Ectodermal cell (in vitro differentiated cells): Measurements from ENCODE around the gene RTN3.
A peak's percentile ranks its signal among the peaks of the same experiment; 100 is the strongest.

Source experiments
- H3K27ac ChIP-seq: 2 replicates; pipeline ENCODE4 v1.7.0; 2013; ENCODE audit warnings: mild to moderate bottlenecking, low read depth, low read length; ENCODE audit not compliant: insufficient read depth, poor library complexity, severe bottlenecking
- H3K27me3 ChIP-seq: 2 replicates; pipeline ENCODE4 v1.7.0; 2013; ENCODE audit warnings: mild to moderate bottlenecking, low read length; ENCODE audit not compliant: insufficient read depth, control insufficient read depth, poor library complexity, severe bottlenecking
- H3K36me3 ChIP-seq: one replicate; pipeline ENCODE4 v1.7.0; 2013; ENCODE audit warnings: low read length; ENCODE audit not compliant: control insufficient read depth, insufficient read depth
- H3K4me1 ChIP-seq: one replicate; pipeline ENCODE4 v1.7.0; 2013; ENCODE audit warnings: low read length; ENCODE audit not compliant: control insufficient read depth, insufficient read depth
- H3K4me3 ChIP-seq: 2 replicates; pipeline ENCODE4 v1.7.0; 2013; ENCODE audit warnings: low read depth, low read length, control low read depth; ENCODE audit not compliant: insufficient read depth
- H3K9me3 ChIP-seq: 2 replicates; pipeline ENCODE4 v1.7.0; 2013; ENCODE audit warnings: mild to moderate bottlenecking, low read length, moderate library complexity; ENCODE audit not compliant: control insufficient read depth
- WGBS, 2 experiments: methylation state at CpG; one replicate each; pipeline ENCODE4 v1.1.7; 2013; ENCODE audit warnings: missing lambda C conversion rate in 2 of 2; 5-methylcytosine and 5-hydroxymethylcytosine counted together

RTN3 gene

GRCh38 chr11:63738720-63739360, 57.5 kb downstream of the RTN3 start:
- no peak overlapping the region for H3K27ac ChIP-seq
- H3K4me3 ChIP-seq, result no peak overlapping the region
- no peaks in the 10 kb centered on the region for H3K4me1 ChIP-seq
- no peaks in the 10 kb centered on the region for H3K36me3 ChIP-seq
- WGBS, 2 experiments, result 34 to 40% methylated on average over 6 of the region's 8 CpGs
- H3K9me3 ChIP-seq, result no peaks in the 10 kb centered on the region
- no peaks in the 10 kb centered on the region for H3K27me3 ChIP-seq

- Histone ChIP-seq H3K27me3 (no peaks in the 10 kb centered on the region), H3K4me3 (no peak overlapping the region), H3K36me3 (peaks cover 5% of the 10 kb centered on the region), H3K4me1 (no peaks in the 10 kb centered on the region), H3K9me3 (no peaks in the 10 kb centered on the region), H3K27ac (no peak overlapping the region)
- 93 to 95% methylated on average over 13 of the region's 13 CpGs for WGBS, 2 experiments
Measured at GRCh38 chr11:63745304-63746170, 64.2 kb downstream of the RTN3 start.

- H3K4me1 ChIP-seq, result no peaks in the 10 kb centered on the region
- 91 to 94% methylated on average over 3 of the region's 3 CpGs for WGBS, 2 experiments
- no peaks in the 10 kb centered on the region for H3K9me3 ChIP-seq
- no peak overlapping the region for H3K4me3 ChIP-seq
- no peak overlapping the region for H3K27ac ChIP-seq
- no peaks in the 10 kb centered on the region for H3K27me3 ChIP-seq
- H3K36me3 ChIP-seq, result peaks cover 15% of the 10 kb centered on the region
Measured at GRCh38 chr11:63747011-63747410, 65.7 kb downstream of the RTN3 start.

- peaks cover 23% of the 10 kb centered on the region for H3K36me3 ChIP-seq
- no peak overlapping the region for H3K4me3 ChIP-seq
- H3K4me1 ChIP-seq, result no peaks in the 10 kb centered on the region
- no peak overlapping the region for H3K27ac ChIP-seq
- 94 to 99% methylated on average over 3 to 4 of the region's 4 CpGs for WGBS, 2 experiments
- no peaks in the 10 kb centered on the region for H3K27me3 ChIP-seq
- H3K9me3 ChIP-seq, result no peaks in the 10 kb centered on the region
Measured at GRCh38 chr11:63749624-63750023, 68.3 kb downstream of the RTN3 start.

GRCh38 chr11:63756919-63757761, 75.8 kb downstream of the RTN3 start:
- Histone ChIP-seq H3K27me3 (no peaks in the 10 kb centered on the region), H3K4me1 (peaks cover 15% of the 10 kb centered on the region), H3K36me3 (peaks cover 13% of the 10 kb centered on the region), H3K4me3 (no peak overlapping the region), H3K9me3 (no peaks in the 10 kb centered on the region), H3K27ac (no peak overlapping the region)
- WGBS, 2 experiments, result 92 to 94% methylated on average over 5 of the region's 5 CpGs

GRCh38 chr11:63760487-63761079, 79.3 kb downstream of the RTN3 start:
- Histone ChIP-seq H3K4me1 (peaks cover 26% of the 10 kb centered on the region), H3K27ac (no peak overlapping the region), H3K4me3 (peak overlapping the region; percentile 62), H3K9me3 (no peaks in the 10 kb centered on the region), H3K27me3 (no peaks in the 10 kb centered on the region), H3K36me3 (peaks cover 6% of the 10 kb centered on the region)
- WGBS, 2 experiments, result 32 to 37% methylated on average over 5 of the region's 5 CpGs

GRCh38 chr11:63761188-63761587, 79.9 kb downstream of the RTN3 start:
- WGBS, 2 experiments, result 4 to 5% methylated on average over 10 of the region's 10 CpGs
- Histone ChIP-seq H3K9me3 (no peaks in the 10 kb centered on the region), H3K36me3 (peaks cover 6% of the 10 kb centered on the region), H3K27me3 (no peaks in the 10 kb centered on the region), H3K27ac (no peak overlapping the region), H3K4me3 (peak overlapping the region; percentile 62), H3K4me1 (peaks cover 31% of the 10 kb centered on the region)

GRCh38 chr11:63761931-63762653, 80.8 kb downstream of the RTN3 start:
- 1% methylated on average over 34 of the region's 34 CpGs for WGBS, 2 experiments
- no peaks in the 10 kb centered on the region for H3K27me3 ChIP-seq
- H3K4me3 ChIP-seq, result peak overlapping the region; percentile 62
- peak overlapping the region; percentile 40 for H3K27ac ChIP-seq
- H3K9me3 ChIP-seq, result no peaks in the 10 kb centered on the region
- peaks cover 6% of the 10 kb centered on the region for H3K36me3 ChIP-seq
- H3K4me1 ChIP-seq, result peaks cover 40% of the 10 kb centered on the region

- Histone ChIP-seq H3K4me1 (peaks cover 42% of the 10 kb centered on the region), H3K27me3 (no peaks in the 10 kb centered on the region), H3K36me3 (no peaks in the 10 kb centered on the region), H3K4me3 (peak overlapping the region; percentile 62), H3K9me3 (no peaks in the 10 kb centered on the region), H3K27ac (peak overlapping the region; percentile 73)
- 1% methylated on average over 96 of the region's 96 CpGs for WGBS, 2 experiments
Measured at GRCh38 chr11:63762654-63763495, 81.6 kb downstream of the RTN3 start.
